ENCODE measurements around the gene STARD8. TPM values are rescaled to one million over a fixed set of nuclear protein-coding genes. Genes with fewer than 3 reads are reported as not detected.
A peak's percentile ranks its signal among the peaks of the same experiment; 100 is the strongest.
"Not testable (repeated sequence)": the region's sequence is repeated elsewhere in the genome, so short reads cannot be mapped to it uniquely, and the experiment has no call there.

STARD8 gene
- polyA plus RNA-seq, 2 of the 4 experiments (the other 2 are of a cell fraction): 1.6 to 1.7 TPM

DNA sequence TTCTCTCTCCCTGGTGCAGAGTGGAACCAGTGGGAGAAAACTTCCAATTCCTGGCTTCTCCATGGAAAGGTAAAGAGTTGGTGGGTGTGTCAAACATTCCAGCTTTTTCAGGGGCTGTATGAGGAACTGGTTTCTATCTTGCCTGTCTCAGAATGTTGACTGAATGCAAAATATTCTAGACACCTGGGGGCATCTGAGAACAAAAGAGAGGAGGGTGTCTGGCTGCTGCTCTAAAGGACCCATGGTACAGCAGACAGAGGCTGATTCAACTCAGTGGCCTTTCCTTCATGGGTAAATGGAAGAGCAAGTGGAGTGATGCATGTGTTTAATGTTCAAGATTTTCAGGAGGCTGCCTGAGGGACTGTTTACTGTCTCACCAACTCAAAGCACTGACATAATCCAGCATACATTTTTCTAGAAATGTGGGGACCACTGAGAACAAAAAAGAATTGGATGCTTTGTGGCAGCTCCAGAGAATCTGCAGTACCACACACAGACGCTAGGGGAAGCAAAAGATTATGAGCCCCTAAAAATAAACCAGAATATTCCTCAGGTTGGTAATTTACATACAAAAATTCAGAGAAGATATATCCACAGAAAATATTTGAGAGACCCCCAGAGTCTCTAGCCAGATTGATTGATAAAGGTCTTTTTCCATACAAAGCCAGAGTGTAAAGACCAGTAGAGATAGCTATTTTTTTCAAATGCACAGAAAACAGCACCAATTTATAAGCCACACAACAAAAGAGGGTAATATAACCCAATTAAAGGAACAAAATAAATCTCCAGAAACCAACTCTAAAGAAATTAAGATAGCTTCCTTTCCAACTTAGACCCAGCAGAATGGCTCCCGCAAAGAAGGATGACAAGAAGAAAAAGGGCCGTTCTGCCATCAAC is 48.0 kb upstream of the STARD8 start:
- CTCF ChIA-PET: interaction anchor here (0.5 to 1.2 kb wide), 4 partner anchors 12 to 60 kb away, joined by 3 read pairs; partner anchors contain the start of gene STARD8
- FAIRE-seq (peak; percentile 73), DNase-seq (ENCODE audit: low read depth in 1 of 2, low spot score in 1 of 2) (peak; percentile 3 to 9), ATAC-seq (no peak)
- POLR2A ChIA-PET: no interaction called here
- H3K9me3 ChIP-seq: peaks cover 1% of the 10 kb centered on the region; the same call in 2 of the 3 replicates
- no peak overlapping the region for H3K4me3 ChIP-seq
- WGBS (ENCODE audit: missing lambda C conversion rate): 33% methylated on average over 3 of the region's 3 CpGs
- H3K4me1 ChIP-seq: no peaks in the 10 kb centered on the region
- H3K27ac ChIP-seq: no peak overlapping the region
- no peak overlapping the region for H3K4me2 ChIP-seq
- TF ChIP-seq RAD21 (conservative IDR thresholded peaks at IDR 0.05 in 1 of 2, IDR thresholded peaks at IDR 0.05 in 1 of 2) (peak in 1 of 2 experiments; percentile 43; a peak in 1 of 5 replicates), FOXS1 (CRISPR knock-in tag; IDR thresholded peaks at IDR 0.05) (no peak), CHD2 (IDR thresholded peaks at IDR 0.05; ENCODE audit: low read length, partially characterized antibody) (no peak), CBX2 (IDR thresholded peaks at IDR 0.05; ENCODE audit: borderline replicate concordance, low read depth) (no peak), HOXB5 (CRISPR knock-in tag; IDR thresholded peaks at IDR 0.05) (no peak)
- TF ChIP-seq, protein P1, sequence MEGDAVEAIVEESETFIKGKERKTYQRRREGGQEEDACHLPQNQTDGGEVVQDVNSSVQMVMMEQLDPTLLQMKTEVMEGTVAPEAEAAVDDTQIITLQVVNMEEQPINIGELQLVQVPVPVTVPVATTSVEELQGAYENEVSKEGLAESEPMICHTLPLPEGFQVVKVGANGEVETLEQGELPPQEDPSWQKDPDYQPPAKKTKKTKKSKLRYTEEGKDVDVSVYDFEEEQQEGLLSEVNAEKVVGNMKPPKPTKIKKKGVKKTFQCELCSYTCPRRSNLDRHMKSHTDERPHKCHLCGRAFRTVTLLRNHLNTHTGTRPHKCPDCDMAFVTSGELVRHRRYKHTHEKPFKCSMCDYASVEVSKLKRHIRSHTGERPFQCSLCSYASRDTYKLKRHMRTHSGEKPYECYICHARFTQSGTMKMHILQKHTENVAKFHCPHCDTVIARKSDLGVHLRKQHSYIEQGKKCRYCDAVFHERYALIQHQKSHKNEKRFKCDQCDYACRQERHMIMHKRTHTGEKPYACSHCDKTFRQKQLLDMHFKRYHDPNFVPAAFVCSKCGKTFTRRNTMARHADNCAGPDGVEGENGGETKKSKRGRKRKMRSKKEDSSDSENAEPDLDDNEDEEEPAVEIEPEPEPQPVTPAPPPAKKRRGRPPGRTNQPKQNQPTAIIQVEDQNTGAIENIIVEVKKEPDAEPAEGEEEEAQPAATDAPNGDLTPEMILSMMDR (IDR thresholded peaks at IDR 0.05): peak; percentile 14; the same call in 1 of the 3 replicates

DNA sequence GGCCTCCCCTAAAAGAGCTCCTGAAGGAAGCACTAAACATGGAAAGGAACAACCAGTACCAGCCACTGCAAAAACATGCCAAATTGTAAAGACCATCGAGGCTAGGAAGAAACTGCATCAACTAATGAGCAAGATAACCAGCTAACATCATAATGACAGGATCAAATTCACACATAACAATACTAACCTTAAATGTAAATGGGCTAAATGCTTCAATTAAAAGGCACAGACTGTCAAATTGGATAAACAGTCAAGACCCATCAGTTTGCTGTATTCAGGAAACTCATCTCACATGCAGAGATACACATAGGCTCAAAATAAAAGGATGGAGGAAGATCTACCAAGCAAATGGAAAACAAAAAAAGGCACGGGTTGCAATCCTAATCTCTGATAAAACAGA is 43.2 kb upstream of the STARD8 start:
- H3K9me3 ChIP-seq; H3K27ac ChIP-seq; DNase-seq (ENCODE audit: low read depth in 1 of 2, low spot score in 1 of 2); FAIRE-seq; H3K4me1 ChIP-seq; POLR2A ChIA-PET; H3K4me3 ChIP-seq; H3K4me2 ChIP-seq; ATAC-seq; CTCF ChIA-PET: not testable (repeated sequence)
- WGBS (ENCODE audit: missing lambda C conversion rate): 18% methylated on average over 2 of the region's 2 CpGs

GRCh38 chrX:68614733-68615132 is 32.7 kb upstream of the STARD8 start:
- FAIRE-seq; H3K4me2 ChIP-seq; H3K4me1 ChIP-seq; H3K27ac ChIP-seq; H3K4me3 ChIP-seq; DNase-seq (ENCODE audit: low read depth in 1 of 2, low spot score in 1 of 2); POLR2A ChIA-PET; H3K9me3 ChIP-seq; ATAC-seq: not testable (repeated sequence)
- CTCF ChIA-PET: interaction anchor here (1.3 kb wide), 1 partner anchor 33 kb away, joined by 3 read pairs; no protein-coding TSS in a partner anchor
- 74% methylated on average over 2 of the region's 3 CpGs for WGBS (ENCODE audit: missing lambda C conversion rate)

GRCh38 chrX:68627986-68628385 is 19.5 kb upstream of the STARD8 start:
- WGBS (ENCODE audit: missing lambda C conversion rate): 52% methylated on average over 5 of the region's 5 CpGs
- ATAC-seq (no peak), FAIRE-seq (no peak), DNase-seq (ENCODE audit: low read depth in 1 of 2, low spot score in 1 of 2) (no peak)
- no peaks in the 10 kb centered on the region for H3K9me3 ChIP-seq
- no peak overlapping the region for H3K27ac ChIP-seq
- no peaks in the 10 kb centered on the region for H3K4me1 ChIP-seq
- ChIA-PET POLR2A (no interaction called here), CTCF (interaction anchor here (1.5 kb wide), 1 partner anchor 8 kb away, joined by 4 read pairs; no protein-coding TSS in a partner anchor)
- H3K4me3 ChIP-seq: no peak overlapping the region
- no peak overlapping the region for H3K4me2 ChIP-seq
- TF ChIP-seq HES2 (IDR thresholded peaks at IDR 0.05) (no peak), RFX5 (IDR thresholded peaks at IDR 0.05) (no peak), HOXA7 (CRISPR knock-in tag; IDR thresholded peaks at IDR 0.05) (no peak), MAFK (IDR thresholded peaks at IDR 0.05; ENCODE audit: partially characterized antibody) (no peak), MAZ (IDR thresholded peaks at IDR 0.05; ENCODE audit: borderline replicate concordance, low read depth, low read length) (no peak), CBX2 (IDR thresholded peaks at IDR 0.05; ENCODE audit: borderline replicate concordance, low read depth) (no peak), TFCP2L1 (CRISPR knock-in tag; IDR thresholded peaks at IDR 0.05) (no peak), CHD4 (IDR thresholded peaks at IDR 0.05; ENCODE audit: borderline replicate concordance) (no peak), FOSB (CRISPR knock-in tag; IDR thresholded peaks at IDR 0.05) (no peak), NPAS2 (CRISPR knock-in tag; IDR thresholded peaks at IDR 0.05; ENCODE audit: borderline replicate concordance) (no peak), BCL3 (IDR thresholded peaks at IDR 0.05) (no peak), HDAC2 (IDR thresholded peaks at IDR 0.05) (no peak), KDM5A (IDR thresholded peaks at IDR 0.05) (no peak), ZNF302 (CRISPR knock-in tag; IDR thresholded peaks at IDR 0.05) (no peak), HOXB13 (CRISPR knock-in tag; IDR thresholded peaks at IDR 0.05; ENCODE audit: low read depth) (no peak), JUN (IDR thresholded peaks at IDR 0.05) (no peak)

DNA sequence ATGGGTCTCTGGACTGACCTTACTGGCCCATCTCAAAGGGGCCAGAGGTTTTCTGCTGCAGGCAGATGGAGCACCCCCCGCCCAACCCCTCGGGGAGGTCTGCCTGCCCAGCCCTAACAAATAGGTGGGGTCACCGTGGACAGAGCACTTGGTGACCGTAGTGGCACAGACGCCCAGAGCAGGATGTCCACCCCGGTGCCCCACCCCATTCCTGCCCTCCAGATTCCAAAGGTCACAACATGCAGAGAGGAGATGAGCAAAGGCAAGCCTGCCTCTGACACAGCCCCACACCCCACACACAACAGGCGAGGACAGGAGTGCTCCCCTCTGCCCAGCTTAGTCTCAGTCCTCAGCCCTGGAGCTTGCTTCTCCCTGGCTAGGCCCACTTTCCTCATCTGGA is 17.5 kb upstream of the STARD8 start:
- POLR2A ChIA-PET; CTCF ChIA-PET; DNase-seq (ENCODE audit: low read depth in 1 of 2, low spot score in 1 of 2); H3K4me3 ChIP-seq; H3K4me1 ChIP-seq; H3K27ac ChIP-seq; H3K9me3 ChIP-seq; H3K4me2 ChIP-seq: not testable (repeated sequence)
- no CpG with 5 or more reads among the region's 7 CpGs for WGBS (ENCODE audit: missing lambda C conversion rate)
- FAIRE-seq (peak; percentile 63), ATAC-seq (peak; percentile 37 to 56; a peak in 3 of 6 replicates)

All from A549 (cell line).